Measurements from ENCODE around the gene VN1R5.
"Not testable (repeated sequence)": the region's sequence is repeated elsewhere in the genome, so short reads cannot be mapped to it uniquely, and the experiment has no call there.

- TF ChIP-seq ZNF362 (tag by site-specific recombination; IDR thresholded peaks at IDR 0.05); MYNN (tag by site-specific recombination; IDR thresholded peaks at IDR 0.05; ENCODE audit: borderline replicate concordance); CTCF (tag by site-specific recombination; IDR thresholded peaks at IDR 0.05); ZNF707 (tag by site-specific recombination; IDR thresholded peaks at IDR 0.05); PATZ1 (tag by site-specific recombination; IDR thresholded peaks at IDR 0.05); KLF8 (tag by site-specific recombination; IDR thresholded peaks at IDR 0.05); EGR2 (tag by site-specific recombination; IDR thresholded peaks at IDR 0.05; ENCODE audit: low read depth); ZNF785 (tag by site-specific recombination; IDR thresholded peaks at IDR 0.05); ZNF324 (tag by site-specific recombination; IDR thresholded peaks at IDR 0.05); REST (tag by site-specific recombination; IDR thresholded peaks at IDR 0.05); ZFP3 (tag by site-specific recombination; IDR thresholded peaks at IDR 0.05; ENCODE audit: low read depth): not testable (repeated sequence)
Measured at GRCh38 chr1:247289274-247289892, 33.5 kb downstream of the VN1R5 start.

Data from HEK293 (cell line).